Raji (cell line): ENCODE data around the gene ZNF343.

Source experiments
- POLR2A ChIP-seq: IDR thresholded peaks from 2 replicates; pipeline ENCODE4 v1.6.1; 2011; ENCODE audit warnings: low read depth, low read length, control low read depth; ENCODE audit not compliant: insufficient read depth

Gene ZNF343

GRCh38 chr20:2524709-2525506, 16.2 kb upstream of the ZNF343 start:
- no peak for TF ChIP-seq POLR2A

- no peak for TF ChIP-seq POLR2A
Observed at GRCh38 chr20:2523919-2524708, 15.4 kb upstream of the ZNF343 start.

GRCh38 chr20:2521369-2522305, 12.9 kb upstream of the ZNF343 start:
- no peak for TF ChIP-seq POLR2A

GRCh38 chr20:2520617-2521016, 11.9 kb upstream of the ZNF343 start:
- TF ChIP-seq POLR2A, result no peak

GRCh38 chr20:2519115-2519809, 10.5 kb upstream of the ZNF343 start:
- no peak for TF ChIP-seq POLR2A

GRCh38 chr20:2518558-2518957, 9.8 kb upstream of the ZNF343 start:
- TF ChIP-seq POLR2A, result no peak

- TF ChIP-seq POLR2A, result no peak
Observed at GRCh38 chr20:2518096-2518495, 9.4 kb upstream of the ZNF343 start.

- no peak for TF ChIP-seq POLR2A
Observed at GRCh38 chr20:2516399-2516798, 7.7 kb upstream of the ZNF343 start.

GRCh38 chr20:2515203-2515602, 6.5 kb upstream of the ZNF343 start:
- TF ChIP-seq POLR2A, result no peak

GRCh38 chr20:2509794-2510193, 1.1 kb upstream of the ZNF343 start:
- no peak for TF ChIP-seq POLR2A

- TF ChIP-seq POLR2A, result no peak
Observed at GRCh38 chr20:2509468-2509781, 710 bp upstream of the ZNF343 start.

- no peak for TF ChIP-seq POLR2A
Observed at GRCh38 chr20:2507875-2508630, 662 bp downstream of the ZNF343 start.

GRCh38 chr20:2507464-2507863, 1.3 kb downstream of the ZNF343 start:
- TF ChIP-seq POLR2A, result no peak

- TF ChIP-seq POLR2A, result no peak
Observed at GRCh38 chr20:2485661-2486060, 23.1 kb downstream of the ZNF343 start.
